GM10266 (cell line): ENCODE measurements around the gene GTF2A1.

ENCODE experiments used
- DNase-seq: peaks from one replicate; pipeline ENCODE4 v3.0.0; 2012; ENCODE audit errors: extremely low spot score
- CTCF ChIP-seq: IDR thresholded peaks from 2 replicates; pipeline ENCODE4 v1.5.1; 2012; ENCODE audit warnings: mild to moderate bottlenecking, low read depth; ENCODE audit not compliant: control insufficient read depth, insufficient read depth; ENCODE audit errors: missing control alignments

The GTF2A1 gene

DNA sequence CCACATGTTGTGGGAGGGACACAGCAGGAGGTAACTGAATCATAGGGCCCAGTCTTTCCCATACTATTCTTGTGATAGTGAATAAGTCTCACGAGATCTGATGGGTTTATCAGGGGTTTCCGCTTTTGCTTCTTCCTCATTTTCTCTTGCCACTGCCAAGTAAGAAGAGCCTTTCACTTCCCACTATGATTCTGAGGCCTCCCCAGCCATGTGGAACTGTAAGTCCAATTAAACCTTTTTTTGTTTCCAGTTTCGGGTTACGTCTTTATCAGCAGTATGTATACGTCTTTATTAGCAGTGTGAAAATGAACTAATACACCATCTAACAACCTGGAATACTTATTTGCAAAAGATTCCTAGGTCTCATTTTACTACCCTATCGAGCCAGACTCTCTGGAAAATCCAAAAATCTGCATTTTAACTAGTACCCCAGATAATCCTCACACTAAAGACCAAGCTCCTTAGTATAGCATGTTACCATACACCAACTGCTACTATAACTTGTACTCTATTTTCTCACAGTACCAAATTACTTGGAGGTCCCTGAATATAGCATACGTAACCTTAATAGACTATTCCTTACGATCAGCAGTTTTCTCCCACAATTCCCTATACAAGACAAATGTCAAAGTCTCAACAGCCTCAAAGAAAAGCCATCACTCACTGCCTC lies 11.5 kb downstream of the GTF2A1 start:
- DNase-seq: no peak
- no peak for TF ChIP-seq CTCF

DNA sequence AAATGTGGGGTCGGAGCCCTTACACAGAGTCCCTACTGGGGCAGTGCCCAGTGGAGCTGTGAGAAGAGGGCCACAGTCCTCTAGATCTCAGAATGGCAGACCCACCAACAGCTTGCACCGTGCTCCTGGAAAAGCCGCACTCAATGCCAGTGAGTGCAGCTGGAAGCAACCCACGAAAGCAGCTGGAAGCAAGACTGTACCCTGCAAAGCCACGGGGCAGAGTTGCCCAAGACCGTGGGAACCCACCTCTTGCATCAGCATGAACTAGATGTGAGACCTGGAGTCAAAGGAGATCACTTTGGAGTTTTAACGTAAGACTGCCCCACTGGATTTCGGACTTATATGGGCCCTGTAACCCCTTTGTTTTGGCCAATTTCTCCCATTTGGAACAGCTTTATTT lies 12.3 kb downstream of the GTF2A1 start:
- DNase-seq: no peak
- no peak for TF ChIP-seq CTCF

DNA sequence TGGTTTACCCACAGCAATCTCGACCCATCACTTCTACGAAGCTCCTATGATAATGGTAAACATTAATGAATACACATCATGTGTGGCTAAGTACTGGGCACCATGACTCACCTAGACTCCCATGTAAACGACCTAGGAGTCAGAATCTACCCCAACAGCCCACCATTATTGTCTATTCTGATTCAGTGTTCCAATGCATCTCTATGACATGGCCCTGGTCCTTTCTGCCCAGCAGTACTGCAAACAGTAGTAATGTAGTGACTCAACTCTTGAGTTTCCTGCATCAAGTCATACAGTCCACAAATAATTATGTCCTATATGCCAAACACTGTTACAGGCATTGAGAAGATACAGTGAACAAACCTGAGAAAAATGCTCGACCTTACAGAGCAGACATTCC lies 14.6 kb downstream of the GTF2A1 start:
- no peak for DNase-seq
- no peak for TF ChIP-seq CTCF

- no peak for TF ChIP-seq CTCF
- no peak for DNase-seq
Measured at GRCh38 chr14:81205639-81206038, 15.1 kb downstream of the GTF2A1 start.

- no peak for TF ChIP-seq CTCF
- DNase-seq: no peak
Measured at GRCh38 chr14:81200054-81200453, 20.7 kb downstream of the GTF2A1 start.

GRCh38 chr14:81199084-81199483 lies 21.7 kb downstream of the GTF2A1 start:
- TF ChIP-seq CTCF: no peak
- no peak for DNase-seq

GRCh38 chr14:81198651-81199050 lies 22.1 kb downstream of the GTF2A1 start:
- no peak for TF ChIP-seq CTCF
- no peak for DNase-seq
